Prostate gland (tissue), 2 donors: ENCODE measurements around the gene CDYL2. TPM values are rescaled to one million over a fixed set of nuclear protein-coding genes. Genes with fewer than 3 reads are reported as not detected.

Experiments
- DNase-seq: peaks from one replicate; pipeline ENCODE4 v3.0.0-alpha.2; 2019; ENCODE audit warnings: low spot score
- H3K27ac ChIP-seq, 2 donors: fragments of 200-600 bp; sonication (generic); 2 replicates each; pipeline ENCODE4 v1.5.1; 2017 to 2019
- H3K27me3 ChIP-seq: fragments of 200-600 bp; sonication (generic); replicated peaks from 2 replicates; pipeline ENCODE4 v1.5.1; 2019; ENCODE audit not compliant: insufficient read depth
- H3K36me3 ChIP-seq, 2 donors: fragments of 200-600 bp; sonication (generic); 1 replicate in 1 of 2; 2 replicates in 1 of 2; pipeline versions ENCODE4 v1.5.1 to v1.8.1; 2017 to 2019
- H3K4me1 ChIP-seq: fragments of 200-600 bp; sonication (generic); replicated peaks from 2 replicates; pipeline ENCODE4 v1.5.1; 2019
- H3K4me3 ChIP-seq, 2 donors: fragments of 200-600 bp; sonication (generic); 2 replicates each; pipeline ENCODE4 v1.5.1; 2017 to 2019
- H3K9me3 ChIP-seq: fragments of 200-600 bp; sonication (generic); 2 replicates; pipeline ENCODE4 v1.5.1; 2017
- CTCF ChIP-seq, 4 experiments: fragments of 200-600 bp in 2 of 4; fragments of 450-650 bp in 2 of 4; sonication (generic) in 2 of 4; IDR thresholded peaks; 1 replicate in 3 of 4; 2 replicates in 1 of 4; pipeline ENCODE4 v1.5.1; 2016 to 2019; ENCODE audit warnings: antibody characterized with exemption in 4 of 4, mild to moderate bottlenecking in 2 of 4, moderate library complexity in 2 of 4
- POLR2A ChIP-seq: fragments of 450-650 bp; IDR thresholded peaks from one replicate; pipeline ENCODE4 v1.6.1; 2016; ENCODE audit warnings: antibody characterized with exemption, mild to moderate bottlenecking
- POLR2AphosphoS5 ChIP-seq: sonication (generic); formaldehyde crosslinking; IDR thresholded peaks from one replicate; pipeline ENCODE4 v1.6.1; 2017; ENCODE audit warnings: antibody characterized with exemption
- whole genome bisulfite sequencing: methylation state at CpG from one replicate; pipeline ENCODE4 v1.1.5; 2018; 5-methylcytosine and 5-hydroxymethylcytosine counted together
- intact Hi-C: fragments of 100-400 bp; cut with DNase I; formaldehyde crosslinking; loops from one replicate; pipeline ENCODE4 v1.14.2; 2022
- total RNA-seq, 2 donors: library from RNA; depleted of rRNA; stranded (reverse); fragments of >200 nt; gene quantifications; one replicate each; pipeline ENCODE4 v1.1.0, GENCODE V29; 2016

The CDYL2 gene
- total RNA-seq, 2 donors from 2014 or later, result 42.8 to 63.7 TPM

- Histone ChIP-seq H3K4me1 (peaks cover 2% of the 10 kb centered on the region), H3K27me3 (no peaks in the 10 kb centered on the region), H3K36me3 (no peaks in the 10 kb centered on the region), H3K9me3 (no peaks in the 10 kb centered on the region), H3K27ac (no peak overlapping the region), H3K4me3 (no peak overlapping the region)
- intact Hi-C loops, result no loop called here
- 89% methylated on average over 9 of the region's 9 CpGs for WGBS
- TF ChIP-seq CTCF (IDR thresholded peaks at IDR 0.05), result no peak
- no peak for TF ChIP-seq POLR2AphosphoS5
- no peak for TF ChIP-seq POLR2A
- DNase-seq, result no peak
Measured at GRCh38 chr16:80725566-80726162, 78.7 kb downstream of the CDYL2 start.

- Histone ChIP-seq H3K27me3 (no peaks in the 10 kb centered on the region), H3K4me1 (peaks cover 2% of the 10 kb centered on the region), H3K9me3 (no peaks in the 10 kb centered on the region), H3K4me3 (no peak overlapping the region), H3K27ac (no peak overlapping the region), H3K36me3 (no peaks in the 10 kb centered on the region)
- TF ChIP-seq POLR2A (no peak), POLR2AphosphoS5 (no peak), CTCF (IDR thresholded peaks at IDR 0.05) (no peak)
- intact Hi-C loops, result no loop called here
- no peak for DNase-seq
Measured at GRCh38 chr16:80723981-80724380, 80.4 kb downstream of the CDYL2 start.

GRCh38 chr16:80723091-80723490 is 81.3 kb downstream of the CDYL2 start:
- 63% methylated on average over 4 of the region's 4 CpGs for WGBS

GRCh38 chr16:80720804-80721371 is 83.5 kb downstream of the CDYL2 start:
- H3K27me3 ChIP-seq, result no peaks in the 10 kb centered on the region

More at GRCh38 chr16:80723091-80723490, 81.3 kb downstream of the CDYL2 start:
- no peaks in the 10 kb centered on the region for H3K27me3 ChIP-seq
- DNase-seq, result peak; percentile 17
- intact Hi-C loops, result no loop called here
- no peak overlapping the region for H3K27ac ChIP-seq
- H3K9me3 ChIP-seq, result no peaks in the 10 kb centered on the region
- peaks cover 2% of the 10 kb centered on the region for H3K4me1 ChIP-seq
- no peaks in the 10 kb centered on the region for H3K36me3 ChIP-seq
- no peak overlapping the region for H3K4me3 ChIP-seq
- TF ChIP-seq POLR2AphosphoS5 (no peak), CTCF (IDR thresholded peaks at IDR 0.05) (no peak), POLR2A (no peak)

More at GRCh38 chr16:80720804-80721371, 83.5 kb downstream of the CDYL2 start:
- WGBS, result 87% methylated on average over 5 of the region's 5 CpGs
- TF ChIP-seq POLR2AphosphoS5 (no peak), CTCF (IDR thresholded peaks at IDR 0.05) (no peak), POLR2A (no peak)
- no peak overlapping the region for H3K4me3 ChIP-seq
- no peaks in the 10 kb centered on the region for H3K36me3 ChIP-seq
- no peak overlapping the region for H3K27ac ChIP-seq
- H3K9me3 ChIP-seq, result no peaks in the 10 kb centered on the region
- intact Hi-C loops, result no loop called here
- DNase-seq, result no peak
- H3K4me1 ChIP-seq, result peaks cover 3% of the 10 kb centered on the region
